Panc1 (cell line): ENCODE data around the gene LRIF1. TPM values are rescaled to one million over a fixed set of nuclear protein-coding genes. Genes with fewer than 3 reads are reported as not detected.

Experiments used
- ATAC-seq: fragments of 200-7000 bp; cut with Tn5 transposase; 2 replicates; pipeline ENCODE4 v1.9.1; 2020; ENCODE audit warnings: mild to moderate bottlenecking, moderate library complexity
- BruUV-seq: library from RNA; stranded (reverse); fragments of 400-500 nt; replicated peaks from 2 replicates; lab custom pipeline; 2021; lab: Mats Ljungman, UMichigan
- CTCF ChIA-PET: fragments of 300-600 bp; sonication (Branson Sonifier 250); formaldehyde crosslinking; loops from one replicate; lab custom pipeline; 2022; ENCODE audit warnings: antibody characterized with exemption; lab: Charles Lee
- POLR2A ChIA-PET: fragments of 300-600 bp; sonication (Branson Sonifier 250); formaldehyde crosslinking; loops from one replicate; lab custom pipeline; 2022; ENCODE audit warnings: antibody characterized with exemption; lab: Charles Lee
- DNase-seq: peaks from one replicate; pipeline ENCODE4 v3.0.0-alpha.2; 2010; ENCODE audit warnings: low read depth, low spot score
- H3K27ac ChIP-seq: 2 replicates; pipeline ENCODE4 v1.5.1; 2011; ENCODE audit warnings: mild to moderate bottlenecking, low read length, inconsistent platforms
- H3K27me3 ChIP-seq: fragments of 200-500 bp; sonication (Bioruptor generic); 2 replicates; pipeline ENCODE4 v1.6.0; 2014; ENCODE audit warnings: low read length, inconsistent platforms; ENCODE audit not compliant: control insufficient read depth, insufficient read depth
- H3K36me3 ChIP-seq: fragments of 200-500 bp; sonication (Bioruptor generic); 2 replicates; pipeline ENCODE4 v1.5.1; 2014; ENCODE audit warnings: inconsistent platforms, mild to moderate bottlenecking, low read length, moderate library complexity; ENCODE audit not compliant: control insufficient read depth, insufficient read depth
- H3K4me1 ChIP-seq: 2 replicates; pipeline ENCODE4 v1.5.1; 2011; ENCODE audit warnings: inconsistent platforms, mild to moderate bottlenecking, low read length, moderate library complexity; ENCODE audit not compliant: control insufficient read depth, insufficient read depth
- H3K4me3 ChIP-seq, 2 experiments: 2 replicates each; pipeline ENCODE4 v1.5.1; 2011 to 2012; ENCODE audit warnings: low read depth in 2 of 2, low read length in 2 of 2, mild to moderate bottlenecking in 2 of 2, inconsistent platforms in 1 of 2, moderate library complexity in 1 of 2
- H3K9me3 ChIP-seq: fragments of 200-500 bp; sonication (Bioruptor generic); 2 replicates; pipeline ENCODE4 v1.5.1; 2014; ENCODE audit warnings: low read depth, mild to moderate bottlenecking, inconsistent platforms, low read length, moderate library complexity; ENCODE audit not compliant: control insufficient read depth, insufficient read depth
- CTCF ChIP-seq: fragments of 450-650 bp; IDR thresholded peaks from 2 replicates; pipeline ENCODE4 v1.5.1; 2017; ENCODE audit warnings: mild to moderate bottlenecking
- POLR2AphosphoS5 ChIP-seq: IDR thresholded peaks from 2 replicates; pipeline ENCODE4 v1.6.1; 2012; ENCODE audit warnings: mild to moderate bottlenecking, low read depth, low read length, moderate library complexity
- REST ChIP-seq, 2 experiments: IDR thresholded peaks; 2 replicates each; pipeline ENCODE4 v1.6.1; 2011 to 2012; ENCODE audit warnings: low read depth in 2 of 2, control low read depth in 1 of 2, low read length in 1 of 2, mild to moderate bottlenecking in 1 of 2, moderate library complexity in 1 of 2; ENCODE audit not compliant: insufficient read depth in 1 of 2
- SIN3A ChIP-seq: IDR thresholded peaks from 2 replicates; pipeline ENCODE4 v1.6.1; 2012; ENCODE audit warnings: low read depth, mild to moderate bottlenecking, low read length, moderate library complexity, borderline replicate concordance; ENCODE audit not compliant: insufficient read depth
- TCF7L2 ChIP-seq: IDR thresholded peaks from 2 replicates; pipeline ENCODE4 v1.6.1; 2011; ENCODE audit warnings: mild to moderate bottlenecking, low read depth, low read length, inconsistent platforms
- in situ Hi-C: cut with HindIII; loops from 2 replicates; pipeline ENCODE4 v1.10.0; 2016; ENCODE audit warnings: low sequenced_read_pairs, low pct_unique_long_range_greater_than_20kb
- intact Hi-C: fragments of 100-400 bp; cut with micrococcal nuclease; formaldehyde crosslinking; loops from one replicate; pipeline ENCODE4 v1.10.0; 2022; ENCODE audit not compliant: unreplicated experiment
- total RNA-seq: library from RNA; stranded (reverse); gene quantifications from one replicate; pipeline ENCODE4 v1.2.1, GENCODE V29; 2021; ENCODE audit not compliant: unreplicated experiment

Gene LRIF1
- total RNA-seq, 1 experiment from 2014 or later: 34.1 TPM

- no TSS peak for BruUV-seq
- intact Hi-C loops (no loop called here), in situ Hi-C loops (no loop called here)
- Histone ChIP-seq H3K4me1 (no peaks in the 10 kb centered on the region), H3K36me3 (peaks cover 33% of the 10 kb centered on the region), H3K27me3 (no peaks in the 10 kb centered on the region), H3K27ac (no peak overlapping the region), H3K4me3 (no peak overlapping the region), H3K9me3 (no peaks in the 10 kb centered on the region)
- POLR2A ChIA-PET: no interaction called here
- CTCF ChIA-PET: no interaction called here
- TF ChIP-seq CTCF (no peak), POLR2AphosphoS5 (no peak), REST (IDR thresholded peaks at IDR 0.05; ENCODE audit: insufficient read depth in 1 of 2, low read depth in 2 of 2, low read length in 1 of 2) (no peak), SIN3A (no peak), TCF7L2 (no peak)
- ATAC-seq: no peak
- DNase-seq: no peak
Observed at GRCh38 chr1:110952031-110952430, 11.7 kb downstream of the LRIF1 start.

GRCh38 chr1:110951161-110951560 lies 12.6 kb downstream of the LRIF1 start:
- Histone ChIP-seq H3K27me3 (no peaks in the 10 kb centered on the region), H3K4me3 (no peak overlapping the region), H3K4me1 (no peaks in the 10 kb centered on the region), H3K36me3 (peaks cover 32% of the 10 kb centered on the region), H3K9me3 (no peaks in the 10 kb centered on the region), H3K27ac (no peak overlapping the region)
- POLR2A ChIA-PET: no interaction called here
- ATAC-seq (no peak), DNase-seq (no peak)
- TF ChIP-seq SIN3A (no peak), POLR2AphosphoS5 (no peak), CTCF (no peak), REST (IDR thresholded peaks at IDR 0.05; ENCODE audit: insufficient read depth in 1 of 2, low read depth in 2 of 2, low read length in 1 of 2) (no peak), TCF7L2 (no peak)
- no TSS peak for BruUV-seq
- in situ Hi-C loops: no loop called here
- intact Hi-C loops: no loop called here
- CTCF ChIA-PET: no interaction called here
